Testis (tissue), 3 donors: ENCODE measurements around the gene MAN1A2. TPM values are rescaled to one million over a fixed set of nuclear protein-coding genes. Genes with fewer than 3 reads are reported as not detected.

Experiments
- DNase-seq: peaks from one replicate; pipeline ENCODE4 v3.0.0-alpha.2; 2019
- H3K27ac ChIP-seq, 2 donors: fragments of 200-600 bp; sonication (generic); one replicate each; pipeline ENCODE4 v1.5.1; 2019
- H3K27me3 ChIP-seq: fragments of 200-600 bp; sonication (generic); one replicate; pipeline ENCODE4 v1.5.1; 2019
- H3K36me3 ChIP-seq: fragments of 200-600 bp; sonication (generic); one replicate; pipeline ENCODE4 v1.5.1; 2017; ENCODE audit warnings: low read depth; ENCODE audit errors: missing control alignments
- H3K4me1 ChIP-seq: fragments of 200-600 bp; sonication (generic); one replicate; pipeline ENCODE4 v1.5.1; 2019
- H3K4me3 ChIP-seq, 2 donors: fragments of 200-600 bp; sonication (generic); one replicate each; pipeline ENCODE4 v1.5.1; 2017 to 2019
- H3K9me3 ChIP-seq: fragments of 200-600 bp; sonication (generic); one replicate; pipeline ENCODE4 v1.5.1; 2017
- CTCF ChIP-seq, 3 experiments: fragments of 450-650 bp in 2 of 3; fragments of 200-600 bp in 1 of 3; sonication (generic) in 1 of 3; IDR thresholded peaks; one replicate each; pipeline ENCODE4 v1.5.1; 2016 to 2019; ENCODE audit warnings: antibody characterized with exemption in 3 of 3, mild to moderate bottlenecking in 2 of 3, moderate library complexity in 1 of 3
- POLR2A ChIP-seq: fragments of 450-650 bp; IDR thresholded peaks from one replicate; pipeline ENCODE4 v1.6.1; 2017; ENCODE audit warnings: antibody characterized with exemption, mild to moderate bottlenecking, moderate library complexity
- WGBS, 2 donors: methylation state at CpG; one replicate each; pipeline ENCODE4 v1.1.5; 2018; 5-methylcytosine and 5-hydroxymethylcytosine counted together
- intact Hi-C: fragments of 100-400 bp; cut with DNase I; formaldehyde crosslinking; loops from one replicate; pipeline ENCODE4 v1.15.1; 2023; ENCODE audit warnings: low total_unique reads
- polyA plus RNA-seq: library from polyadenylated mRNA; stranded (reverse); fragments of 350-450 nt; fragmentation: Illumina TruSeq; extraction: RNeasy Lipid Tissue Mini Kit (QIAGEN cat#74804); gene quantifications from one replicate; pipeline ENCODE4 v1.2.3, GENCODE V29; 2014; ENCODE audit warnings: low read depth, low replicate concordance; ENCODE audit not compliant: insufficient read depth
- total RNA-seq, 2 donors: library from RNA; depleted of rRNA; stranded (reverse); fragments of >200 nt; gene quantifications; one replicate each; pipeline ENCODE4 v1.2.3, GENCODE V29; 2016

MAN1A2 gene
- total and polyA plus RNA-seq, 3 donors from 2014 or later, result 15.0 to 69.5 (median 64.3) TPM

DNA sequence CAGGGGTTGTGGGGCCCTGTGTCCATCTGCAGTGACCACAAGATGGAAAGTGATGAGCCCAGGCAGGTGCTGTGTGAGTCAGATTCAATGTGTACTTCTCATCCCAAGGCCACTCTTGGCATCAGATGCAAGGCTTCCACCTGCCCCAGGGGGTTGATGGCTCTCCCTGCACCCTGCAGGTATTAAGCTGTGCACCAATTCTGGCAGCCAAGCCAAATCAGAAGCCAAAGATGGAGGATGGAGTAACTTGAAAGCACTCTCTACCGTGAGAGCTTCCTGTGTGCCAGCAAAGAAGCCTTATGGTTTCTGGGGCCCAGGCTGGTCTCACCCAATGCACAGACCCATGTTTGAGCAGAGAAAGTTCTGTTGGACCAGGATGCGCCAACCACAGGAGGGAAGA is 194.3 kb downstream of the MAN1A2 start:
- intact Hi-C loops, result no loop called here
- 82 to 98% methylated on average over 2 of the region's 2 CpGs for WGBS, 2 donors
- no peaks in the 10 kb centered on the region for H3K27me3 ChIP-seq

GRCh38 chr1:117562581-117563491 is 195.6 kb downstream of the MAN1A2 start:
- H3K4me3 ChIP-seq, result no peak overlapping the region
- no peaks in the 10 kb centered on the region for H3K9me3 ChIP-seq

More for the DNA sequence above, 194.3 kb downstream of the MAN1A2 start:
- Histone ChIP-seq H3K27ac (no peak overlapping the region), H3K4me3 (no peak overlapping the region), H3K4me1 (no peaks in the 10 kb centered on the region), H3K36me3 (no peaks in the 10 kb centered on the region), H3K9me3 (no peaks in the 10 kb centered on the region)
- TF ChIP-seq CTCF (IDR thresholded peaks at IDR 0.05) (no peak), POLR2A (no peak)
- DNase-seq, result no peak

DNA sequence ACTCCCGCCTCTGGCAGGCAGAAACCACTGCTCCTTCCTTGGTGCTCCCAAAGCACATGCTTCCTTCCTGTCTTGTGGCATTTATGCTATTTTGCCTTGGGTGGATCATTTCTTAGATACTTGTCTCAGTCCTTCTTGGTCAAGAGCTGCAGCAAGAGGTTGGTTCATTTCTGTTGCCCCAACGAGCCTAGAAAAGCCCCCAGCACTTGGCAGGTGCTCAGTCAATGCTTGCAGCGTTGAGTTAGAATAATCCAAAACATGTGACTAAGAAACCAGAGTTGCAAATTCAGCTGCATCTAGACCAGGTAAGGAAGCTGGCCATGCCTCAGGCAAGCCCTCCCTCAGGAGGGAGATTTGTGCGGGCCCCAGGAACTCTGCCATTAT is 196.2 kb downstream of the MAN1A2 start:
- TF ChIP-seq CTCF (IDR thresholded peaks at IDR 0.05), result no peak
- no peak for TF ChIP-seq POLR2A
- Histone ChIP-seq H3K27ac (no peak overlapping the region), H3K9me3 (no peaks in the 10 kb centered on the region), H3K4me3 (no peak overlapping the region), H3K27me3 (no peaks in the 10 kb centered on the region), H3K36me3 (no peaks in the 10 kb centered on the region), H3K4me1 (no peaks in the 10 kb centered on the region)
- intact Hi-C loops, result no loop called here
- WGBS, 2 donors, result 86 to 95% methylated on average over 4 of the region's 4 CpGs
- DNase-seq, result no peak

More at GRCh38 chr1:117562581-117563491, 195.6 kb downstream of the MAN1A2 start:
- Histone ChIP-seq H3K27ac (no peak overlapping the region), H3K36me3 (no peaks in the 10 kb centered on the region), H3K4me1 (no peaks in the 10 kb centered on the region), H3K27me3 (no peaks in the 10 kb centered on the region)
- 59 to 67% methylated on average over 8 to 9 of the region's 9 CpGs for WGBS, 2 donors
- DNase-seq, result no peak
- TF ChIP-seq CTCF (IDR thresholded peaks at IDR 0.05), result no peak
- no peak for TF ChIP-seq POLR2A
- intact Hi-C loops, result no loop called here

- intact Hi-C loops, result no loop called here
- no peak for DNase-seq
- Histone ChIP-seq H3K27me3 (no peaks in the 10 kb centered on the region), H3K36me3 (no peaks in the 10 kb centered on the region), H3K27ac (no peak overlapping the region), H3K4me1 (no peaks in the 10 kb centered on the region), H3K4me3 (no peak overlapping the region), H3K9me3 (no peaks in the 10 kb centered on the region)
- TF ChIP-seq CTCF (IDR thresholded peaks at IDR 0.05) (no peak), POLR2A (no peak)
- WGBS, 2 donors, result 80 to 88% methylated on average over 8 of the region's 8 CpGs
Observed at GRCh38 chr1:117564227-117565075, 197.2 kb downstream of the MAN1A2 start.
